CD8-positive, alpha-beta memory T cell (primary cell): ENCODE results near the gene PNPLA5. TPM values are rescaled to one million over a fixed set of nuclear protein-coding genes. Genes with fewer than 3 reads are reported as not detected.

Source experiments
- polyA plus RNA-seq: library from polyadenylated mRNA; unstranded; fragments of 300-500 nt; fragmentation: Illumina TruSeq; gene quantifications from one replicate; pipeline ENCODE4 v1.2.3, GENCODE V29; 2021
- total RNA-seq, 2 experiments: library from RNA; stranded (reverse); gene quantifications; one replicate each; pipeline ENCODE4 v1.2.3, GENCODE V29; 2021

Gene PNPLA5
- total and polyA plus RNA-seq, 3 experiments from 2014 or later: not detected

Other genes with a start within 250 kb of the PNPLA5 start
- under 1 TPM; 0.64 to 0.72 TPM for gene EFCAB6, start 79.7 kb downstream of the PNPLA5 start, total RNA-seq
- gene EFCAB6, start 79.7 kb downstream of the PNPLA5 start, polyA plus RNA-seq: 0.22 TPM
- not detected for gene SULT4A1, start 29.5 kb downstream of the PNPLA5 start, total RNA-seq
- not detected for gene SULT4A1, start 29.5 kb downstream of the PNPLA5 start, polyA plus RNA-seq
- gene PNPLA3, start 31.8 kb upstream of the PNPLA5 start, total RNA-seq: under 1 TPM in 1 of 2 experiments, not detected in 1; 0.16 TPM
- gene PNPLA3, start 31.8 kb upstream of the PNPLA5 start, polyA plus RNA-seq: not detected
- 10 to 100 TPM; 58.8 to 61.3 TPM for gene SAMM50, start 63.4 kb upstream of the PNPLA5 start, total RNA-seq
- 67.2 TPM for gene SAMM50, start 63.4 kb upstream of the PNPLA5 start, polyA plus RNA-seq
- 10 to 100 TPM; 82.1 to 84.3 TPM for gene PARVB, start 132.3 kb upstream of the PNPLA5 start, total RNA-seq
- 6.2 TPM for gene PARVB, start 132.3 kb upstream of the PNPLA5 start, polyA plus RNA-seq